LNCaP clone FGC (cell line): ENCODE measurements around the gene DTNA.

Experiments
- DNase-seq: peaks from one replicate; pipeline ENCODE4 v3.0.0-alpha.2; 2011; ENCODE audit warnings: low read depth
- H3K4me3 ChIP-seq: 2 replicates; pipeline ENCODE4 v1.5.1; 2011; ENCODE audit warnings: mild to moderate bottlenecking, low read depth, low read length, control low read depth
- TF ChIP-seq, protein P1 (sequence below): IDR thresholded peaks from 2 replicates; pipeline ENCODE4 v1.5.1; 2012; ENCODE audit warnings: mild to moderate bottlenecking; ENCODE audit not compliant: control insufficient read depth, insufficient read depth; ENCODE audit errors: extremely low read depth

The DTNA gene

DNA sequence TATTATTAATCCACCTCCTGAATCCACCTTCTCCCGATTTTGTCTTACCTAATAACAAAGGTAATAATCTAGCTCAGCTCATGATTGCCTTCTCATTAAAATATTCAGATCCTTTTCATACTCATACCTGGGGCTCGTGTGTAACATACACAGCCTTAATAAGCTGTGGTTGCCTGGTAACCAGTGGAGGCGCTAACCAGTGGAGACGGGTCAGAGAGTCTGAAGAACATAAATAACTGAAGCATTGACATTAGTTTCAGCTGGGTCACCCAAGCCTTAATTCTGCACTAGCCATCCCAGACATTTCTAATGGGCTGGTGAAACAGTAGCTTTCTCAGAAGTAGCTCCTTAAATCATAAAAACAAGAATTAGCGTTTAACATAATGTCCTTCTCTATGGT lies 14.8 kb upstream of the DTNA start:
- no peak overlapping the region for H3K4me3 ChIP-seq
- DNase-seq, result no peak
- TF ChIP-seq, protein P1, sequence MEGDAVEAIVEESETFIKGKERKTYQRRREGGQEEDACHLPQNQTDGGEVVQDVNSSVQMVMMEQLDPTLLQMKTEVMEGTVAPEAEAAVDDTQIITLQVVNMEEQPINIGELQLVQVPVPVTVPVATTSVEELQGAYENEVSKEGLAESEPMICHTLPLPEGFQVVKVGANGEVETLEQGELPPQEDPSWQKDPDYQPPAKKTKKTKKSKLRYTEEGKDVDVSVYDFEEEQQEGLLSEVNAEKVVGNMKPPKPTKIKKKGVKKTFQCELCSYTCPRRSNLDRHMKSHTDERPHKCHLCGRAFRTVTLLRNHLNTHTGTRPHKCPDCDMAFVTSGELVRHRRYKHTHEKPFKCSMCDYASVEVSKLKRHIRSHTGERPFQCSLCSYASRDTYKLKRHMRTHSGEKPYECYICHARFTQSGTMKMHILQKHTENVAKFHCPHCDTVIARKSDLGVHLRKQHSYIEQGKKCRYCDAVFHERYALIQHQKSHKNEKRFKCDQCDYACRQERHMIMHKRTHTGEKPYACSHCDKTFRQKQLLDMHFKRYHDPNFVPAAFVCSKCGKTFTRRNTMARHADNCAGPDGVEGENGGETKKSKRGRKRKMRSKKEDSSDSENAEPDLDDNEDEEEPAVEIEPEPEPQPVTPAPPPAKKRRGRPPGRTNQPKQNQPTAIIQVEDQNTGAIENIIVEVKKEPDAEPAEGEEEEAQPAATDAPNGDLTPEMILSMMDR, result no peak

GRCh38 chr18:34696671-34697070 lies 13.4 kb upstream of the DTNA start:
- H3K4me3 ChIP-seq, result no peak overlapping the region
- DNase-seq, result no peak
- TF ChIP-seq, protein P1, result no peak

- DNase-seq, result no peak
- TF ChIP-seq, protein P1, result no peak
- H3K4me3 ChIP-seq, result no peak overlapping the region
Observed at GRCh38 chr18:34697233-34697632, 12.9 kb upstream of the DTNA start.

GRCh38 chr18:34697891-34698290 lies 12.2 kb upstream of the DTNA start:
- no peak overlapping the region for H3K4me3 ChIP-seq
- no peak for DNase-seq
- TF ChIP-seq, protein P1, result no peak

- H3K4me3 ChIP-seq, result no peak overlapping the region
- TF ChIP-seq, protein P1, result no peak
Observed at GRCh38 chr18:34701911-34702310, 8.2 kb upstream of the DTNA start.

GRCh38 chr18:34702814-34703213 lies 7.3 kb upstream of the DTNA start:
- H3K4me3 ChIP-seq, result no peak overlapping the region
- no peak for DNase-seq
- TF ChIP-seq, protein P1, result no peak

More at GRCh38 chr18:34701911-34702310, 8.2 kb upstream of the DTNA start:
- DNase-seq, result no peak

- DNase-seq, result no peak
- TF ChIP-seq, protein P1, result no peak
- no peak overlapping the region for H3K4me3 ChIP-seq
Observed at GRCh38 chr18:34704074-34704473, 6.0 kb upstream of the DTNA start.
